HT-29 (cell line): ENCODE results near the gene PKN1. TPM values are rescaled to one million over a fixed set of nuclear protein-coding genes. Genes with fewer than 3 reads are reported as not detected.
A peak's percentile ranks its signal among the peaks of the same experiment; 100 is the strongest.
"Not testable (repeated sequence)": the region's sequence is repeated elsewhere in the genome, so short reads cannot be mapped to it uniquely, and the experiment has no call there.

ENCODE experiments used
- DNase-seq: peaks from one replicate; pipeline ENCODE4 v3.0.0-alpha.2; 2015; ENCODE audit warnings: low spot score
- total RNA-seq: library from RNA; depleted of rRNA; stranded (reverse); fragments of >200 nt; shearing (Covaris generic); gene quantifications from 2 replicates; pipeline ENCODE4 v1.2.3, GENCODE V29; 2014

Gene PKN1
- total RNA-seq, 1 experiment from 2014 or later, result 66.9 TPM

DNA sequence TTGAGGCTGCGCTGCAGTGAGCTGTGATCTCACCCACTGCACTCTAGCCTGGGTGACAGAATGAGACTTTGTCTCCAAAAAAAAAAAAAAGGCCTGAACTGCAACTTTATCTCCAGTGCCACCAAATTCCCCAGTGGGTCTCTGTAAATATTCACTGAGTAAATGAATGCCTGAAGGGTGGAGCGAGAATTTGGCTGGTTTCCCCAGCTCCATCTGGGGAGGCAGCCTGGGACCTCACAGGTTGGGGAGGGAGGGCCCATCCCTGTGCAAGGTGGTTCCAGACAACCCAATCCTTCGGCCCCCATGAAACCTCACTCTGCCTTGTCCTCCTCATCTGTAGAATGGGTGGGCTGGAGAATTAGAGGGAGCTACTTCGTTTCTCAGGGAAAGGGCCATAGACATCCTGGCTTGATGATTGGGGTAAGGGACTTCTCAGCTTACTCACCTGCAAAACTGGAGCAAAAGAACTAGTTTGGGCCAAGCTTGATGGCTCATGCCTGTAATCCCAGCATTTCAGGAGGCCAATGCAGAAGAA lies 4.2 kb upstream of the PKN1 start:
- DNase-seq, result no peak

DNA sequence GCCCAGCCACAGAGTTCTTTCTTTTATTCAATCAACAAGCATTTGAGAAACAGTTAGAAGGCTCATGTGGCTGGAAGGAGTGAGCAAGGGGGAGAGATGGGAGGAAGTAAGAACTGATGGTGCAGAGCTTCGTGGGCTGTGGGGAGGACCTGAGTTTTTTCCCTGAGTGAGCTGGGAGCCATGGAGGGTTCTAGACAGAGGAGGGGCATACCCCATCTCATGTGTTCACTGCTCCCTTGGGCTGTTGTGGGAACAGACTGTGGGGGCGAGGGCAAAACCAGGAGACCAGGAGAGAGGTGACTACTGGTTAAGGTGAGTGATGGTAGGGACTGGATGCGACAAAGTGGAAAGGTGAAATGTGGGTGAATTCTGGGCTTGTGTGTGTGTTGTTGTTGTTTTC lies 2.4 kb upstream of the PKN1 start:
- no peak for DNase-seq

DNA sequence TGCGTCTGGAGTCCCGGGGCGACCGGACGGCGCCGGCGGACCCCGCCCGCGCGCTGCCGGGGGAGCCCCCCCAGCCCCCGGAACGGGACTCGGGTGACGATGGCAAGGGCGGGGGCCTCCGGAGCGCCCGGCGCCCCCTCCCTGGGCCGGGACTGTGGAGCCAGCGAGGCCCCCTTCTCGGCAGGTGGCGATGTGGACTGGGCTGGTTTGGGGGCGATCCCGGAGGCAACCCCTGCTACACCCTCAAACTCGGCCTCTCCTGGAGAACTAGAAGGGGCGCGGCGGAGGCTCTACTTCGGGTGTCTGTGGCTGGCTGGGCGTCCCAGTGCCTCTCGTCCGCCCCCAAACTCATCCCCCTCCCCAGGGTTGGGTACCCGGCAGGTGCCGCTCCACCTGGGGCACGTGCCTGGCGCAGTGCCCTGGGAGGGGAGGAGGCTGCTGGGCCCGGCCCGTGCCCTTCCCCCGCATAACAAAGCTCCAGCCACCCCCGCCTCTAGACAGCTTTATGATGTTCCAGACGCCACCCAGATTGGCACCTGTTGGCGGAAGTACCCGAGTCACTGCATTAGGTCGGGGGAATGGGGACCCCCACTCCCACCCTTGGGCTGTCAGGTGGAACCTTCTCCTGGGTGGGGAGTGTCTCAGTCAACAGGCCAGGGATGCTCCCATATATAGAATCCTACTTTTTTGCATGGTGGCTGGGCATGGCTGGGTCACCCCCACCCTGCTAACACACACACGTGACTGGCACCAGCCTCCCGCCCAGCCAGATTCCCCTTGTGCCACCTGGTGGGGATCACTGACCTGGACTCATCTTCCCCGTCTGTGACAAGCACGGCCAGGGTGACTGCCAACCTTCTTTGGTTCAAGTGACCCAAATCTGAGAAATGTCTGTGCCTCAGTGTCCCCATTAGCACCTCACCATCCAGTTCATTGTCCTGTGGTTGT lies 722 bp downstream of the PKN1 start:
- peak; percentile 47 for DNase-seq

DNA sequence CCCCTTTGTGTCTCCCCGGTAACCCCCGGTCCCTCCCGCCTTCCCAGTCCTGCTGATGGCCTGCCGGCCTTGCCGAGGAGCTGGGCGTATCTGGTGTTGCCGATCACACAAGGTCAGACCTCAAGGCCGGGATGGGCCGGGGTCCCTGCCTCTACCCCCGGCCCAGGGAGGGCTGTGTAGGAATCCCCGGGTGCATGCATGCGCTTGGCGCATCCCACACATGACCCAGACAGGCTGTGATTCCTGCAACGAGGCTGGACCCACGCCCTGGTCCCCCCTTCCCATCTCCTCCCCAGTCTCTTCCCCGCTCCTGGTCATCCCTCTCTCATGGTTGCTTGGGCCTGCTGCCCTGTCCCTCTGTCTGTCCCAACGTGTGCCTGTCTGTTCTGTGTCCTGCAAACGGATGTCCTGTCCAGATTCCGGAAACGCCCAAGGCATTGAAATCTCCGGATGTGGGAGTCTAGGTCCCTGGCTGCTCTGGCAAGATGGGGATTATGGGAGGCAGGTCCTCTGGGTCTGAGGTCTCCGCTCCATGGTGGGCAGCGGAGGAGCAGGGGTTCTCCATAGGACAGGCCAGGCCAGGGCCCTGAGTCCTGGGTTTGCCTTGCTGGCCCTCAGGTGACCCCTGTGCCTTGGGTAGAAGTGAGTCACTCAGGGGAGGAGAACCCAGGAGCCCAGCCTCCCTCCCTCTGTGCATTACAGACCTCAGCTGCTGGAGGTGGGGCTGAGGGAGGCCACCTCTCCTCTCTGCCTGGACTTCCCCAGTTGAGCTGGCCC lies 1.6 kb downstream of the PKN1 start:
- peak; percentile 64 for DNase-seq

DNA sequence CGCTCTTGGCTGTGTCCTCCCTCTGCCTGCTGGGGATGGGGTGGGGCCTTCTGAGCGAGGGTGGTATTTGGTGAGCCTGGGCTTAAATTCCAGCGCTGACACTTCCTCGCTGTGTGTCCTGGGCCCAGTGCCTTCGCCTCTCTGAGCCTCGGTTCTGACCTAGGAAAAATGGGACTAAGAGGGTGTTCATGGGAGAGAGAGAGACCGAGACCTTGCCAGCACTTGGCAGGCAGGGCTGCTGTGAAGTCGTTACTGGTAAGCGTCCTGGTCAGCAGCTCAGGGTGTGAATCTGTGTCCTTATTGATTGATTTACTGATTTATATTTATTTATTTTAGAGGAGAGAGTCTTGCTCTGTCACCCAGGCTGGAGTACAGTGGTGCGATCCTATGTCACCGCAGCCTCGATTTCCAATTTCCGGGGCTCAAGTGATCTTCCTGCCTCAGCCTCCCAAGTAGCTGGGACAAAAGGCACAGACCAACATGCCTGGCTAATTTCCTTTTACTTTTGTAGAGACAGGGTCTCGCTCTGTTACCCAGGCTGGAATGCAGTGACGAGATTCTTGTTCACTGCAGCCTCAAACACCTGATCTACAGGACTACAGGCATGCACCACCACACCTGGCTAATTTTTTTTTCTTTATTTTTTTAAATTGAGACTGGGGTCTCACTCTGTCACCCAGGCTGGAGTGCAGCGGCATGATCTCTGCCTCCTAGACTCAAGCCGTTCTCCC lies 2.4 kb downstream of the PKN1 start:
- no peak for DNase-seq

DNA sequence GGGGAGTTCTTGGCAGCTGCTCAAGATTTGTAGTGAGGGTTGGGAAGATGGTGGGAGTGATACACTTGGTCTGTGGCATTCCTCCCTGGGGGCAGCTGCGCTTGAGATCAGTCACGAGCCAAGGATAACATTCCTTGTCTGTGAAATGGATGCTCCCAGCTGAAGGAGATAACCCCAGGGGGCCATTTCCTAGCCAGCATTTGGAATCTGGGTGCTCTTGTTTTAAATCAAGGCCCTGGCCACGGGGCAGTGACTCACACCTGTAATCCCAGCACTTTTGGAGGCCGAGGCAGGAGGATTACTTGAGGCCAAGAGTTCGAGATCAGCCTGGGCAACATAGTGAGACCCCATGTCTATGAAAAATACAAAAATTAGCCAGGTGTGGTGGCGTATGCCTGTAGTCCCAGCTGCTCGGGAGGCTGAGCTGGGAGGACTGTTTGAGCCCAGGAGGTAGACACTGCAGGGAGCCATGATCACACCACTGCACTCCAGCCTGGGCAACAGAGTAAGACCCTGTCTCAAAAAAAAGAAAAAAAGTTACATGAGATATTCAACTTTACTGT lies 4.6 kb downstream of the PKN1 start:
- no peak for DNase-seq

DNA sequence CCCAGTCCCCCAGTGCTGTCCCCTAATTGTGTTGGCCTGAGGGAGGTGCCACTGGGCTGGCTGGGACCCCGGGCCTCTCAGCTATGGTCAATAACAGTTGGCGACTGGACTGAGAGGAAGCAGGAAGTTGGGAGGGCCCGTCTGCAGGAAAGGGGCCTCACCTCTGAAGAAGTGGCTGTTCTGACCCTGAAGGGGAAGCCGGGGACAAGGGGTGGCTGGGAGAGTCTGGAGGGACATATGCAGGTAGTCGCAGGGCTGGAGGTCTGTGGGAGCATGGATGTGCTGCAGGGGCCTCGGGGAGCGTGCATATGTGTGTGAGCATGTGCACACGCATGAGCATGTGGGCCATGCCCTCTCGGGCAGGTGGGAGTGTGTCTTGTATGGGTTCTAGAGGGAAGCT lies 5.9 kb downstream of the PKN1 start:
- no peak for DNase-seq

DNA sequence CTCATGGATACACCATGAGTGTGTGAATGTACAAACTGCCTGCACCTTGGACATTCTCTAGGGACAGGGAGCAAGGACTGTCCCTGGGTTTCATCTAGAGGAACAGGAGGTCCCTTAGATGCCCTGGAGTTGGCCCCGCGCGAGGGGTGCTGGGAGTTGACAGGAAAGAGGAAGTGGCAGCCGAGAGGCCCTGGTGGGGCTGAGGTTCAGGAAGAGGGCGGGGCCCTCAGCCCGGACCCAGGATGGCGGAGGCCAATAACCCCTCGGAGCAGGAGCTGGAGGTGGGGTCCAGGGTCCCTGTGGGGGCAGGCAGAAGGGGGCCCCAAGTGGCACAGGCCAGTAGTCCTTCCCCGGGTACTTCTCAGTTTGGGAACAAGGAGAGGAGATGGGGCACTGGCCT lies 6.9 kb downstream of the PKN1 start:
- DNase-seq, result no peak

DNA sequence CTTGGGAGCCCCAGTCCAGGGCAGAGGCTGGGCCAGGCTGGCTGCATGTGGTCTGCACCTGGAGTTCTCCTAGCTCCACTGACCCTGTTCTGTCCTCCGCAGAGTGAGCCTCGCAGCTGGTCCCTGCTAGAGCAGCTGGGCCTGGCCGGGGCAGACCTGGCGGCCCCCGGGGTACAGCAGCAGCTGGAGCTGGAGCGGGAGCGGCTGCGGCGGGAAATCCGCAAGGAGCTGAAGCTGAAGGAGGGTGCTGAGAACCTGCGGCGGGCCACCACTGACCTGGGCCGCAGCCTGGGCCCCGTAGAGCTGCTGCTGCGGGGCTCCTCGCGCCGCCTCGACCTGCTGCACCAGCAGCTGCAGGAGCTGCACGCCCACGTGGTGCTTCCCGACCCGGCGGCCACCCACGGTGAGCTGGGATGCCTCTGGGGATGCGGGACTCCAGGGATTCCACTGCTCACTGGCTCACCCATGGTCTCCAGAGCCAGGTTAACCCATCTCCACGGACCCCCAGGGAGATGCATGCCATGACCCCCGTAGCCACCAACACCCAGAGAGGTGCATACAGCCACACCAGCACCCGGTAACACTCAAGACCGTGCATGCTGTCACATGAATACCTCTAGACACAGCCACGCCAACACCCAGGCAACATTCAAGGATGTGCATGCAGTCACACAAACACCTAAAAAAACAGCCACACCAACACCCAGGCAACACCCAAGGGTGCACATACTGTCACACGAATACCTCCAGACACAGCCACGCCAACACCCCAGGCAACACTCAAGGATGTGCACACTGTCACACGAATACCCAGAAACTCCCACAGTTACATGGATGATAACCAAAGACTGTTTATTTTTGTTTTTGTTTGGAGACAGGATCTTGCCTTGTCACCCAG lies 8.2 kb downstream of the PKN1 start:
- no peak for DNase-seq

DNA sequence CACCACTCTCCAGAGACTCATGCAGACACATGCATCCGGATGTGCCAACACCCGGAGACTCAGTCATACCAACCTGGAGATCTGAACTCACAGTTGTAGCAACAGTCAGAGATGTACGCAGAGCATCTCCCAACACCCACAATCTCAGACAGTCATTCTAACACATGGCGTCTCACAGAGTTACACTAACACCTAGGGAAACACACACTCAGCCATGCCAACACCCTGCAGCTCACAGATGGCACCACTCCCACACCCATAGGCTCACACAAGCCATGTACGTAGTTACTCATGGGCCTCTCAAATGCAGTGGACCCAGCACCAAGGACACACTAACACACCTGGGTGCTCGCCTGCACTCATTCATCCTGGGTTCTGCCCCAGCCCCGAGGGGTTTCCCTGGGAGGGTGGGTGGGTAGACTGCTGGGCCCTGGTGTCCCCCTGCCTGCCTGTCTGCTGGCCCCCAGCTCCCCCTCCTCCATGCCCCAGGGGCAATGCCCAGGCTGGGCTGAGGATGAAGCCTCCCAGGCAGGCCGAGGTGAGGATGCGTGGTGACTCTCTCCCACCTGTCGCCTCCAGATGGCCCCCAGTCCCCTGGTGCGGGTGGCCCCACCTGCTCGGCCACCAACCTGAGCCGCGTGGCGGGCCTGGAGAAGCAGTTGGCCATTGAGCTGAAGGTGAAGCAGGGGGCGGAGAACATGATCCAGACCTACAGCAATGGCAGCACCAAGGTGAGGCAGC lies 10.0 kb downstream of the PKN1 start:
- DNase-seq, result no peak

DNA sequence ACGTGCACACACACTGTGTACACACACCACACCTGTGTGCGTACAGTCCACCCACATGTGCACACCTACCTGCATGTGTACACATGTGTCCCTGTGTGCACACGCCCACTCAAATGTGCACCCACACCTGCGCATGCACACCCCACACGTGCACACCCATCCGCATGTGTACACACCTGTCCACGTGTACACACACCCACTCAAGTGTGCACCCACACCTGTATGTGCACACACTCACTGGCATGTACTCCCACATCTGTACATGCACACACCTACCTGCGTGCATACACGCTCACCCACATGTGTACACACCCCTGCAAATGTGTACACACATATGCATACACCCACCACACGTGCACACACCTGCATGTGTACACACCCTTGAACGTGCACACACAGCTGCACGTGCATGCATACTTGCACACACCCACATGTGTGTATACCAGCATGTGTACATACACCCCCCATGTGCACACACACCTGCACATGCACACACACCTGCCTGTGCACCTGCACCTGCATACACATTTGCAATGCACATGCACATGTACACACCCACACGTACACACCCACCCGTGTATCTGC lies 10.6 kb downstream of the PKN1 start:
- no peak for DNase-seq

DNA sequence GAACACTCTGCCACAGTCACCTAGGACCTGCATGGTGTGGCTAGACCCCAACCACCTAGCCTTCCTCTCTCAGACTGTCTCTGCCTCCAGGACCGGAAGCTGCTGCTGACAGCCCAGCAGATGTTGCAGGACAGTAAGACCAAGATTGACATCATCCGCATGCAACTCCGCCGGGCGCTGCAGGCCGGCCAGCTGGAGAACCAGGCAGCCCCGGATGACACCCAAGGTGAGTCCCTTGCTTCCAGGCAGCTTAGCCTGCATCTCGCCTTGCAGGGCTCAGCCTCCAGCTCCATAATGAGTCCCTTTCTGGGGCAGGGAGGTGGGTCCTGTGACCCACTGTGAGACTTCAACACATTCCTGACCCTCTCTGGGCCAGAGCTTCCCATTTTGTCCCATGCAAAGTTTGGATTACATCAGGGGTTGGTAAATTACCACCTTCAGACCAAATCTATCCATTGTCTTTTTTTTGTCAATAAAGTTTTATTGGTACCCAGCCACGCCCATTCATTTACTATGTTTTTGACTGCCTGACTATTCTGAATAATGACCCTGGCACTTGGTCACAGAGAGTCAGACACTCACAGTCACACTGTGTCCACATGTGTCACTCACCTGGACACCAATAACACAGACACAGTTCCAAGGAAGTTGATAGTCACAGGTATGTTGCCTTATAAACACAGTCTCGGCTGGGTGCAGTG lies 13.4 kb downstream of the PKN1 start:
- DNase-seq, result no peak

DNA sequence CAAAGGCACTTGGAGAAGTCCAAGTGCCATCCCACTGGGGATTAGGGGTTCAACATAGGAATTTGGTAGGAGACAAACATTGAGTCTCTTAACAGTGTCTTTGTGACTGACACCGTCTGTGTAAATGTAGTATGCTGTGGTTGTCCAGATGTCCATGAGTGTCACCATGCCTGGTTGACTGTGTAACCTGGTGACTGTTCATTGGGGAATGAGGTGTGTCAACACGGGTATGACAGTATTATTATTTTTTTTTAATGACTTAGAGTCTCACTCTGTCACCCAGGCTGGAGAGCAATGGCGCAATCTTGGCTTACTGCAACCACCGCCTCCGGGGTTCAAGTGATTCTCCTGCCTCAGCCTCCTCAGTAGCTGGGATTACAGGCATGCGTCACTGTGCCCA lies 16.2 kb downstream of the PKN1 start:
- no peak for DNase-seq

DNA sequence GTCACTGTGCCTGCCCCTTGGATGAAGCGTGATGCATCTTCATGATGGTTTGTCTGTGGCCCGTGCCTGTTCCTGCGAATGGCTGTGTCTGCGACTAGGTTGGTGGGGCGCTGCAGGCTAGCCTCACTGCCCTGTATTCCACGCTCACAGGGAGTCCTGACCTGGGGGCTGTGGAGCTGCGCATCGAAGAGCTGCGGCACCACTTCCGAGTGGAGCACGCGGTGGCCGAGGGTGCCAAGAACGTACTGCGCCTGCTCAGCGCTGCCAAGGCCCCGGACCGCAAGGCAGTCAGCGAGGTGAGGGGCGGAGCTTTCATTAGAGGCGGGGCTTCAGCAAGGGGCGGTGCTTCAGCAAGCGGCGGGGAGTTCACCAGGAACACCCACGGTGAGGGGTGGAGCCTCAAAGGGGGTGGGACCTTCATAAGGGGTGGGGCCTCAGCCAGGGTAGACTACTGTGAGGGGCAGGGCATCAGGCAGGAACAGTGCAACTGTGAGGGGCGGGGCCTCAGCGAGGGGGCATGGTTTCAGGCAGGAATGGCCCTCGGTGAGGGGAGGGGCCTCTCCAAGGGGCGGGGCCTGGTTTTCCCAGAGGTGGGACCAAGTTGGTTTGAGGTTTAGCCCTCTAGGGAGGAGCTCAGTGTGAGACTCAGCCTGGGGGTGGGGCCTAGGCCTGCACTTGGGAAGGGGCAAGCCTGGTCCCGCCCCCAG lies 17.2 kb downstream of the PKN1 start:
- DNase-seq, result peak; percentile 34

DNA sequence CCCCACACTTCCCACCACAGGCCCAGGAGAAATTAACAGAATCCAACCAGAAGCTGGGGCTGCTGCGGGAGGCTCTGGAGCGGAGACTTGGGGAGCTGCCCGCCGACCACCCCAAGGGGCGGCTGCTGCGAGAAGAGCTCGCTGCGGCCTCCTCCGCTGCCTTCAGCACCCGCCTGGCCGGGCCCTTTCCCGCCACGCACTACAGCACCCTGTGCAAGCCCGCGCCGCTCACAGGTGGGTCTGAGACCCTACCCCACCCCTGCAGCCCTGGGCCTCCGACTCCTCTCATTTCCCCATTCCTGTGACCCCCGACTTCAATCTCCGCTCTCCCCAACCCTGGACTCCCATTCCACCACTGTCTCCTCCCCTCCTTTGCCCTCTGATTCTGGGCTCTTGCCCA lies 17.8 kb downstream of the PKN1 start:
- DNase-seq, result no peak

DNA sequence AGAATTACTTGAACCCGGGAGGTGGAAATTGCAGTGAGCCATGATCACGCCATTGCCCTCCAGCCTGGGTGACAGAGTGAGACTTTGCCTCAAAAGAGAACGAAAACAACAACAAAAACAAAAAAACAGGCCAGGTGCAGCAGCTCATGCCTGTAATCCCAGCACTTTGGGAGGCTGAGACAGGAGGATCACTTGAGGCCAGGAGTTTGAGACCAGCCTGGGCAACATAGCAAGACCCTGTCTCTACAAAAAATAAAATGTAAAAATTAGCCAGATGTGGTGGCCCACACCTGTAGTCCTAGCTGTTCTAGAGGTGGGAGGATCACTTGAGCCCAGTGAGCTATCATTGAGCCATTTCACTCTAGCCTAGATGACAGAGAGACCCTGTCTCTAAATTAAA lies 19.2 kb downstream of the PKN1 start:
- not testable (repeated sequence) for DNase-seq

DNA sequence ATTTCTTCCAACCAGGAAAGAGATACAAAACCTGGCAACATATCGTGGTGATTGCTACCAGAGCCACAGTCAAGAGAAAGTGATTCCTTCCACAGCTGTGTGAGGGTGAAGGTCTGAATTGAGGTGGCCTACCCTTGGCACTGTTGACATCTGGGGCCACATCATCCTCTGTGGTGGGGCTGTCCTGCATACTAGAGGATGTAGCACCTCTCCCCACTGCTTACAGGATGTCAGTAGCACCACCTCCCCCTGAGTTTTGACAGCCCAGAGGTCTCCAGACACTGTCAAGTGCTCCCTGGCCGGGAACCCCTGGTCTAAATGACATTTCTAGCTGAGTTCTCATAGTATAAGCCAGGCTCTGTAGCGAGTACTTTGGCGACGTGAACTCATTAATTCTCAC lies 26.6 kb downstream of the PKN1 start:
- DNase-seq, result no peak

DNA sequence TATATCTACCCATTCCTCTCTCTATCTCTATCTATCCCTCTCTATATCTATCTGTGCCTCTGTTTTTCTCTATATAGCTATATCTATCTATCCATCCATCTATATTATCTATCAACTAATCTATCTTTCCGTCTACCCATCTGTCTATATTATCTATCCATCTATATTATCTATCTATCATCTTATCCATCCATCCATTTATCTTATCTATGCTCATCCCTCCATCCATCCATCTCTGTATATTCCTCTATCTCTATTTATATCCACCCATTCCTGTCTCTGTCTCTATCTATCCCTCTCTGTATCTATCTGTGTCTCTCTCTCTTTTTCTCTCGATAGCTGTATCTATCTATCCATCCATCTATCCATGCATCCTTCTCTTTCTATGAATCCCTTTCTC lies 27.8 kb downstream of the PKN1 start:
- no peak for DNase-seq
